Lung (tissue), 16 donors: Measurements from ENCODE around the gene GOLGA8B. TPM values are rescaled to one million over a fixed set of nuclear protein-coding genes. Genes with fewer than 3 reads are reported as not detected.
"Not testable (repeated sequence)": the region's sequence is repeated elsewhere in the genome, so short reads cannot be mapped to it uniquely, and the experiment has no call there.

ENCODE experiments used
- ATAC-seq: fragments of 200-7000 bp; cut with Tn5 transposase; one replicate; pipeline ENCODE4 v1.9.1; 2020; ENCODE audit warnings: moderate number of reproducible peaks; ENCODE audit not compliant: insufficient read depth, low FRiP score
- DNase-seq, 3 donors: peaks; one replicate each; pipeline ENCODE4 v3.0.0-alpha.2; 2013 to 2017
- H3K27ac ChIP-seq, 2 donors: one replicate each; pipeline ENCODE4 v1.5.1; 2013; ENCODE audit warnings: mild to moderate bottlenecking in 2 of 2, moderate library complexity in 2 of 2, control low read depth in 1 of 2, inconsistent platforms in 1 of 2, low read depth in 1 of 2, low read length in 1 of 2
- H3K27me3 ChIP-seq, 3 donors: one replicate each; pipeline ENCODE4 v1.5.1; 2013; ENCODE audit warnings: low read length in 2 of 3; ENCODE audit not compliant: control insufficient read depth in 3 of 3, insufficient read depth in 3 of 3
- H3K36me3 ChIP-seq, 4 donors: one replicate each; pipeline ENCODE4 v1.5.1; 2013; ENCODE audit warnings: low read length in 4 of 4, mild to moderate bottlenecking in 1 of 4, moderate library complexity in 1 of 4; ENCODE audit not compliant: control insufficient read depth in 4 of 4, insufficient read depth in 4 of 4
- H3K4me1 ChIP-seq, 5 donors: one replicate each; pipeline ENCODE4 v1.5.1; 2013; ENCODE audit warnings: low read length in 5 of 5, mild to moderate bottlenecking in 2 of 5, moderate library complexity in 1 of 5; ENCODE audit not compliant: control insufficient read depth in 5 of 5, insufficient read depth in 5 of 5
- H3K4me3 ChIP-seq: one replicate; pipeline ENCODE4 v1.5.1; 2013; ENCODE audit warnings: mild to moderate bottlenecking, control low read depth, moderate library complexity
- H3K9ac ChIP-seq, 2 donors: one replicate each; pipeline ENCODE4 v1.5.1; 2013; ENCODE audit warnings: low read length in 2 of 2, control low read depth in 1 of 2; ENCODE audit not compliant: insufficient read depth in 1 of 2
- H3K9me3 ChIP-seq, 4 donors: one replicate each; pipeline ENCODE4 v1.5.1; 2013; ENCODE audit warnings: low read length in 3 of 4, mild to moderate bottlenecking in 1 of 4, moderate library complexity in 1 of 4; ENCODE audit not compliant: control insufficient read depth in 4 of 4, insufficient read depth in 3 of 4
- WGBS, 2 donors: extraction: QIAGEN DNeasy Blood & Tissue Kit; methylation state at CpG; one replicate each; pipeline ENCODE4 v1.1.7; 2013; 5-methylcytosine and 5-hydroxymethylcytosine counted together
- long read RNA-seq, 5 donors: transcript quantifications; one replicate each; lab custom pipeline, GENCODE V29; 2026
- polyA plus RNA-seq, 2 donors: library from polyadenylated mRNA; stranded (reverse); fragments of 200-250 nt; gene quantifications; one replicate each; pipeline ENCODE4 v1.2.1, GENCODE V29; 2013
- total RNA-seq, 2 donors: library from RNA; depleted of rRNA in 1 of 2; stranded (reverse); fragments of >200 nt in 1 of 2; gene quantifications; one replicate each; pipeline ENCODE4 v1.2.1, GENCODE V29; 2014 to 2021
- TF ChIP-seq, protein P1 (sequence below): IDR thresholded peaks from 2 replicates; pipeline ENCODE4 v1.5.1; 2012; ENCODE audit warnings: mild to moderate bottlenecking; ENCODE audit errors: control extremely low read depth, extremely low read depth
- donor health status: control.
- donor health status: control.
- donor health status: Bipolar disorder and iron deficiency.
- donor health status: healthy.
- donor health status: DM: yes; HTN: yes; CAD: no.

The GOLGA8B gene, protein sequence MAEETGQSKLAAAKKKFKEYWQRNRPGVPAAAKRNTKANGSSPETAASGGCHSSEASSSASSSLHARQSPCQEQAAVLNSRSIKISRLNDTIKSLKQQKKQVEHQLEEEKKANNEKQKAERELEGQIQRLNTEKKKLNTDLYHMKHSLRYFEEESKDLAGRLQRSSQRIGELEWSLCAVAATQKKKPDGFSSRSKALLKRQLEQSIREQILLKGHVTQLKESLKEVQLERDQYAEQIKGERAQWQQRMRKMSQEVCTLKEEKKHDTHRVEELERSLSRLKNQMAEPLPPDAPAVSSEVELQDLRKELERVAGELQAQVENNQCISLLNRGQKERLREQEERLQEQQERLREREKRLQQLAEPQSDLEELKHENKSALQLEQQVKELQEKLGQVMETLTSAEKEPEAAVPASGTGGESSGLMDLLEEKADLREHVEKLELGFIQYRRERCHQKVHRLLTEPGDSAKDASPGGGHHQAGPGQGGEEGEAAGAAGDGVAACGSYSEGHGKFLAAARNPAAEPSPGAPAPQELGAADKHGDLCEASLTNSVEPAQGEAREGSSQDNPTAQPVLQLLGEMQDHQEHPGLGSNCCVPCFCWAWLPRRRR
- total RNA-seq = 10 to 100 TPM; 64.1 to 69.9 TPM
- 10 to 100 TPM in 1 of 2 donors, 1 to 10 TPM in 1; 5.9 to 92.3 TPM for polyA plus RNA-seq
- long read RNA-seq, donor 1, partial matches to known transcripts = 22 of 25 reads
- long read RNA-seq, donor 1, other reads (novel, unspliced or antisense) = 0 of 25 reads
- long read RNA-seq, donor 2, transcript GOLGA8B-208 (3 exons, 533 nt) = major isoform, 7 of 13 reads
- long read RNA-seq, donor 2, partial matches to known transcripts = 5 of 13 reads
- long read RNA-seq, donor 2, other reads (novel, unspliced or antisense) = 0 of 13 reads
- long read RNA-seq, donor 3, full-length matches to known transcripts = 4 of 30 reads
- long read RNA-seq, donor 3, partial matches to known transcripts = 26 of 30 reads
- long read RNA-seq, donor 3, other reads (novel, unspliced or antisense) = 0 of 30 reads
- long read RNA-seq, donor 4, partial matches to known transcripts = 0 of 3 reads
- long read RNA-seq, donor 4, other reads (novel, unspliced or antisense) = 0 of 3 reads
- long read RNA-seq, donor 5, transcript GOLGA8B-208 (3 exons, 533 nt) = major isoform, 6 of 20 reads
- long read RNA-seq, donor 5, partial matches to known transcripts = 14 of 20 reads
- long read RNA-seq, donor 5, other reads (novel, unspliced or antisense) = 0 of 20 reads

GRCh38 chr15:34583399-34584329 is at the start of gene GOLGA8B:
GOLGA8B (minus strand) TSS chr15:34583651; CDS start chr15:34535912, 47,739 bp downstream.
- peaks cover 0 to 1% (median 0%) of the 10 kb centered on the region in 4 donors for H3K9me3 ChIP-seq
- peaks cover 0 to 9% (median 5%) of the 10 kb centered on the region in 3 donors for H3K27me3 ChIP-seq
- H3K27ac ChIP-seq = peak within 1 kb of the TSS in 1 of 2 donors; percentile 77
- TF ChIP-seq, protein P1, sequence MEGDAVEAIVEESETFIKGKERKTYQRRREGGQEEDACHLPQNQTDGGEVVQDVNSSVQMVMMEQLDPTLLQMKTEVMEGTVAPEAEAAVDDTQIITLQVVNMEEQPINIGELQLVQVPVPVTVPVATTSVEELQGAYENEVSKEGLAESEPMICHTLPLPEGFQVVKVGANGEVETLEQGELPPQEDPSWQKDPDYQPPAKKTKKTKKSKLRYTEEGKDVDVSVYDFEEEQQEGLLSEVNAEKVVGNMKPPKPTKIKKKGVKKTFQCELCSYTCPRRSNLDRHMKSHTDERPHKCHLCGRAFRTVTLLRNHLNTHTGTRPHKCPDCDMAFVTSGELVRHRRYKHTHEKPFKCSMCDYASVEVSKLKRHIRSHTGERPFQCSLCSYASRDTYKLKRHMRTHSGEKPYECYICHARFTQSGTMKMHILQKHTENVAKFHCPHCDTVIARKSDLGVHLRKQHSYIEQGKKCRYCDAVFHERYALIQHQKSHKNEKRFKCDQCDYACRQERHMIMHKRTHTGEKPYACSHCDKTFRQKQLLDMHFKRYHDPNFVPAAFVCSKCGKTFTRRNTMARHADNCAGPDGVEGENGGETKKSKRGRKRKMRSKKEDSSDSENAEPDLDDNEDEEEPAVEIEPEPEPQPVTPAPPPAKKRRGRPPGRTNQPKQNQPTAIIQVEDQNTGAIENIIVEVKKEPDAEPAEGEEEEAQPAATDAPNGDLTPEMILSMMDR = no peak
- H3K36me3 ChIP-seq = no peaks in the 10 kb centered on the region
- DNase-seq (peak; percentile 52 to 73 (median 72)), ATAC-seq (peak; percentile 76)
- H3K4me3 ChIP-seq = peak within 1 kb of the TSS; percentile 66
- 1% methylated on average over 67 to 101 of the region's 101 CpGs for WGBS, 2 donors
- H3K4me1 ChIP-seq = peaks cover 0 to 17% (median 4%) of the 10 kb centered on the region in 5 donors
- peak within 1 kb of the TSS in 1 of 2 donors; percentile 2 for H3K9ac ChIP-seq

DNA sequence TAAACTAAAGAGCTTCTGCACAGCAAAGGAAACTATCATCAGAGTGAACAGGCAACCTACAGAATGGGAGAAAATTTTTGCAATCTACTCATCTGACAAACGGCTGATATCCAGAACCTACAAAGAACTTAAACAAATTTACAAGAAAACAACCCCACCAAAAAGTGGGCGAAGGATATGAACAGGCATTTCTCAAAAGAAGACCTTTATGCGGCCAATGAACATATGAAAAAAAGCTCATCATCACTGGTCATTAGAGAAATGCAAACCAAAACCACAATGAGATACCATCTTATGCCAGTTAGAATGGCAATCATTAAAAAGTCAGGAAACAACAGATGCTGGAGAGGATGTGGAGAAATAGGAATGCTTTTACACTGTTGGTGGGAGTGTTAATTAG is 49.7 kb upstream of the GOLGA8B start:
- not testable (repeated sequence) for H3K27me3 ChIP-seq, H3K4me1 ChIP-seq, H3K9me3 ChIP-seq, H3K4me3 ChIP-seq, H3K27ac ChIP-seq, DNase-seq, H3K36me3 ChIP-seq, ATAC-seq, H3K9ac ChIP-seq
- WGBS, 2 donors = 81 to 96% methylated on average over 3 of the region's 3 CpGs

- WGBS, 2 donors = 64 to 77% methylated on average over 2 of the region's 2 CpGs
- Histone ChIP-seq H3K9ac (no peak overlapping the region), H3K4me1 (no peaks in the 10 kb centered on the region), H3K27me3 (no peaks in the 10 kb centered on the region), H3K36me3 (no peaks in the 10 kb centered on the region), H3K9me3 (no peaks in the 10 kb centered on the region), H3K4me3 (no peak overlapping the region), H3K27ac (no peak overlapping the region)
- ATAC-seq (no peak), DNase-seq (no peak)
- TF ChIP-seq, protein P1 = no peak
Observed at GRCh38 chr15:34628577-34629152, 45.2 kb upstream of the GOLGA8B start.
